Endothelial cell of umbilical vein (primary cell): ENCODE results near the gene TAMALIN. TPM values are rescaled to one million over a fixed set of nuclear protein-coding genes. Genes with fewer than 3 reads are reported as not detected.
A peak's percentile ranks its signal among the peaks of the same experiment; 100 is the strongest.

ENCODE experiments used
- BruUV-seq: library from RNA; stranded (reverse); fragments of 400-500 nt; replicated peaks from 2 replicates; lab custom pipeline; 2021; lab: Mats Ljungman, UMichigan
- CTCF ChIA-PET: fragments of 300-600, 350-600 bp; sonication (Branson Sonifier 250); formaldehyde crosslinking; loops from one replicate; lab custom pipeline; 2021; ENCODE audit warnings: antibody characterized with exemption, inconsistent platforms; lab: Charles Lee
- POLR2A ChIA-PET: fragments of 300-600, 350-600 bp; sonication (Branson Sonifier 250); formaldehyde crosslinking; loops from one replicate; lab custom pipeline; 2021; ENCODE audit warnings: antibody characterized with exemption, inconsistent platforms; lab: Charles Lee
- DNase-seq: peaks from one replicate; pipeline ENCODE4 v3.0.0-alpha.2; 2011; ENCODE audit warnings: low read depth, low spot score
- FAIRE-seq: peaks from 2 replicates; lab custom pipeline; 2011; peaks lifted over from hg19 to GRCh38; lab: Jason Lieb, UNC
- H2AFZ ChIP-seq: 2 replicates; pipeline ENCODE4 v1.6.0; 2012; ENCODE audit warnings: low read depth, low read length, control low read depth, inconsistent platforms
- H3K27ac ChIP-seq: 2 replicates; pipeline ENCODE4 v1.5.1; 2011; ENCODE audit warnings: low read depth, mild to moderate bottlenecking, control low read depth, low read length, moderate library complexity; ENCODE audit not compliant: insufficient read depth
- H3K27me3 ChIP-seq, 2 experiments: 2 replicates each; pipeline versions ENCODE4 v1.6.0 to v1.6.1; 2011; ENCODE audit warnings: low read length in 2 of 2, mixed read lengths in 1 of 2; ENCODE audit not compliant: control insufficient read depth in 2 of 2, insufficient read depth in 2 of 2
- H3K36me3 ChIP-seq, 2 experiments: 2 replicates in 1 of 2; 3 replicates in 1 of 2; pipeline ENCODE4 v1.5.1; 2011; ENCODE audit warnings: low read length in 2 of 2, mild to moderate bottlenecking in 1 of 2, moderate library complexity in 1 of 2; ENCODE audit not compliant: control insufficient read depth in 2 of 2, insufficient read depth in 2 of 2; ENCODE audit errors: extremely low read depth in 1 of 2
- H3K4me1 ChIP-seq: 3 replicates; pipeline ENCODE4 v1.5.1; 2011; ENCODE audit warnings: mild to moderate bottlenecking, low read length; ENCODE audit not compliant: control insufficient read depth, insufficient read depth; ENCODE audit errors: extremely low read depth
- H3K4me2 ChIP-seq: 2 replicates; pipeline ENCODE4 v1.6.1; 2011; ENCODE audit warnings: low read length, control low read depth, mixed read lengths; ENCODE audit not compliant: insufficient read depth
- H3K4me3 ChIP-seq, 3 experiments: fragments of 200-600 bp in 1 of 3; sonication (generic), shearing (Covaris generic) in 1 of 3; replicated peaks in 1 of 3; 2 replicates each; pipeline ENCODE4 v1.5.1; 2011 to 2016; ENCODE audit warnings: control low read depth in 3 of 3, low read length in 3 of 3, mild to moderate bottlenecking in 2 of 3, inconsistent platforms in 1 of 3, low read depth in 1 of 3, moderate library complexity in 1 of 3; ENCODE audit not compliant: insufficient read depth in 1 of 3
- H3K79me2 ChIP-seq: 2 replicates; pipeline ENCODE4 v1.6.0; 2012; ENCODE audit warnings: low read length, inconsistent platforms; ENCODE audit not compliant: control insufficient read depth, insufficient read depth
- H3K9ac ChIP-seq: replicated peaks from 2 replicates; pipeline ENCODE3; 2011; ENCODE audit warnings: low read length, control low read depth; ENCODE audit not compliant: insufficient read depth; ENCODE audit errors: extremely low read depth
- H3K9me1 ChIP-seq: replicated peaks from 3 replicates; pipeline ENCODE4 v1.6.0; 2011; ENCODE audit warnings: mild to moderate bottlenecking, low read length; ENCODE audit not compliant: control insufficient read depth, insufficient read depth; ENCODE audit errors: extremely low read depth
- H3K9me3 ChIP-seq: replicated peaks from 2 replicates; pipeline ENCODE4 v1.5.1; 2012; ENCODE audit warnings: low read length, inconsistent platforms; ENCODE audit not compliant: control insufficient read depth, insufficient read depth
- H4K20me1 ChIP-seq: replicated peaks from 2 replicates; pipeline ENCODE3; 2011; ENCODE audit warnings: mild to moderate bottlenecking, low read length; ENCODE audit not compliant: control insufficient read depth, insufficient read depth; ENCODE audit errors: extremely low read depth
- EZH2 ChIP-seq: IDR thresholded peaks from 2 replicates; pipeline ENCODE4 v1.6.1; 2012; ENCODE audit warnings: borderline replicate concordance, low read depth, mild to moderate bottlenecking, moderate library complexity, low read length, inconsistent platforms; ENCODE audit not compliant: severe bottlenecking
- FOS ChIP-seq: IDR thresholded peaks from 2 replicates; pipeline ENCODE4 v1.6.1; 2011; ENCODE audit warnings: mild to moderate bottlenecking, low read length, moderate library complexity, borderline replicate concordance; ENCODE audit not compliant: insufficient read depth
- GATA2 ChIP-seq: IDR thresholded peaks from 2 replicates; pipeline ENCODE4 v1.7.0; 2011; ENCODE audit warnings: low read depth, mild to moderate bottlenecking, moderate library complexity, mixed read lengths, low read length; ENCODE audit not compliant: insufficient read length, insufficient read depth
- JUN ChIP-seq: IDR thresholded peaks from 2 replicates; pipeline ENCODE4 v1.6.1; 2011; ENCODE audit warnings: borderline replicate concordance, low read depth; ENCODE audit not compliant: insufficient read length, insufficient read depth
- MYC ChIP-seq: IDR thresholded peaks from one replicate; pipeline ENCODE4 v1.6.1; 2011; ENCODE audit warnings: mild to moderate bottlenecking, low read depth, low read length
- POLR2A ChIP-seq: IDR thresholded peaks from 2 replicates; pipeline ENCODE4 v1.6.1; 2012; ENCODE audit warnings: low read depth, mild to moderate bottlenecking, control low read depth, low read length
- POLR2AphosphoS5 ChIP-seq: IDR thresholded peaks from 2 replicates; pipeline ENCODE4 v1.6.1; 2012; ENCODE audit warnings: low read depth, mild to moderate bottlenecking, control low read depth, low read length, moderate library complexity; ENCODE audit not compliant: insufficient read depth
- dilution Hi-C: fragments of 300-500 bp; cut with MboI; formaldehyde crosslinking; loops from one replicate; pipeline ENCODE4 v1.15.0; 2019; ENCODE audit warnings: low sequenced_read_pairs; ENCODE audit not compliant: extremely low pct_ligation_motif_present
- intact Hi-C: fragments of 100-400 bp; cut with micrococcal nuclease; formaldehyde crosslinking; loops from one replicate; pipeline ENCODE4 v1.10.0; 2022
- polyA plus RNA-seq, 4 experiments: library from polyadenylated mRNA; depleted of rRNA in 3 of 4; stranded (reverse) in 3 of 4; unstranded in 1 of 4; fragments of >200 nt; gene quantifications; 2 replicates each; pipeline versions ENCODE4 v1.2.1 to v1.2.3, GENCODE V29; 2011 to 2012; ENCODE audit warnings: missing spikeins in 1 of 4
- total RNA-seq: library from RNA; stranded (reverse); gene quantifications from 2 replicates; pipeline ENCODE4 v1.2.3, GENCODE V29; 2021
- TF ChIP-seq, protein P1 (sequence below): IDR thresholded peaks from 2 replicates; pipeline ENCODE4 v1.6.1; 2011; ENCODE audit not compliant: insufficient read depth, insufficient read length
- TF ChIP-seq, protein P2 (sequence below), 2 donors: IDR thresholded peaks; 1 replicate in 1 of 2; 2 replicates in 1 of 2; pipeline ENCODE4 v1.5.1; 2011; ENCODE audit warnings: low read length in 2 of 2, mild to moderate bottlenecking in 2 of 2, moderate library complexity in 2 of 2, control low read depth in 1 of 2, inconsistent platforms in 1 of 2, low read depth in 1 of 2; ENCODE audit not compliant: insufficient read depth in 1 of 2; ENCODE audit errors: extremely low read depth in 1 of 2

Gene TAMALIN
- total and polyA plus RNA-seq, 2 donors (not counting 3 experiments of a cell fraction or from before 2014, with no cell fraction given) = 53.3 to 87.5 TPM

DNA sequence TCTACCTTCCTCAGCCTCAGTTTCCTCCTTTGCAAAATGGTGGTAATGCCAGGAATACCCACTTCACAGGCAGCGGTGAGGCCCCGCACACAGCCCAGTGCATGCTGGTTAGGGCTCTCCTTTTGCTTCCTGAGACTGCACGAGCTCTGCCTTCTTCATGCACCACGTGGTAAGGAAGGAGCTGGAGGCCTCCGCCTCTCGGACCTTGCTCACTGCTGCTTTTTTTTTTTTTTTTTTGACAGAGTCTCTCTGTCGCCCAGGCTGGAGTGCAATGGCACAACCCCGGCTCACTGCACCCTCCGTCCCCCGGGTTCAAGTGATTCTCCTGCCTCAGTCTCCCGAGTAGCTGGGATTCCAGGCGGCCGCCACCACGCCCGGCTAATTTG is 18.1 kb downstream of the TAMALIN start:
- DNase-seq (peak; percentile 64), FAIRE-seq (peak; percentile 96)
- ChIA-PET CTCF (interaction anchor here (0.6 to 13.1 kb wide), 46 partner anchors 8 to 855 kb away, joined by 3 to 946 read pairs (median 6); partner anchors contain the start of genes ACVR1B, ATG101, NR4A1 and SMIM41), POLR2A (interaction anchor here (0.7 to 12.4 kb wide), 7 partner anchors 19 to 123 kb away, joined by 3 to 221 read pairs (median 3); partner anchors contain the start of gene TAMALIN)
- BruUV-seq = no TSS peak
- peak overlapping the region; percentile 92 for H3K4me2 ChIP-seq
- no peaks in the 10 kb centered on the region for H3K9me1 ChIP-seq
- no peak overlapping the region for H2AFZ ChIP-seq
- no peak for TF ChIP-seq GATA2
- TF ChIP-seq, protein P1, sequence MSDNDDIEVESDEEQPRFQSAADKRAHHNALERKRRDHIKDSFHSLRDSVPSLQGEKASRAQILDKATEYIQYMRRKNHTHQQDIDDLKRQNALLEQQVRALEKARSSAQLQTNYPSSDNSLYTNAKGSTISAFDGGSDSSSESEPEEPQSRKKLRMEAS = peak; percentile 91
- TF ChIP-seq EZH2 = no peak
- TF ChIP-seq, protein P2, sequence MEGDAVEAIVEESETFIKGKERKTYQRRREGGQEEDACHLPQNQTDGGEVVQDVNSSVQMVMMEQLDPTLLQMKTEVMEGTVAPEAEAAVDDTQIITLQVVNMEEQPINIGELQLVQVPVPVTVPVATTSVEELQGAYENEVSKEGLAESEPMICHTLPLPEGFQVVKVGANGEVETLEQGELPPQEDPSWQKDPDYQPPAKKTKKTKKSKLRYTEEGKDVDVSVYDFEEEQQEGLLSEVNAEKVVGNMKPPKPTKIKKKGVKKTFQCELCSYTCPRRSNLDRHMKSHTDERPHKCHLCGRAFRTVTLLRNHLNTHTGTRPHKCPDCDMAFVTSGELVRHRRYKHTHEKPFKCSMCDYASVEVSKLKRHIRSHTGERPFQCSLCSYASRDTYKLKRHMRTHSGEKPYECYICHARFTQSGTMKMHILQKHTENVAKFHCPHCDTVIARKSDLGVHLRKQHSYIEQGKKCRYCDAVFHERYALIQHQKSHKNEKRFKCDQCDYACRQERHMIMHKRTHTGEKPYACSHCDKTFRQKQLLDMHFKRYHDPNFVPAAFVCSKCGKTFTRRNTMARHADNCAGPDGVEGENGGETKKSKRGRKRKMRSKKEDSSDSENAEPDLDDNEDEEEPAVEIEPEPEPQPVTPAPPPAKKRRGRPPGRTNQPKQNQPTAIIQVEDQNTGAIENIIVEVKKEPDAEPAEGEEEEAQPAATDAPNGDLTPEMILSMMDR (IDR thresholded peaks at IDR 0.05; ENCODE audit: extremely low read depth in 1 of 2, insufficient read depth in 1 of 2, low read depth in 1 of 2, low read length in 2 of 2) = no peak
- TF ChIP-seq POLR2A = peak; percentile 76
- peak; percentile 60 for TF ChIP-seq MYC
- TF ChIP-seq FOS = no peak
- peak; percentile 59 for TF ChIP-seq POLR2AphosphoS5
- TF ChIP-seq JUN = no peak
- intact Hi-C loops (loop anchor here (1.0 kb wide), 4 partner anchors 26 to 95 kb away; partner anchors contain the start of genes ATG101 and NR4A1), dilution Hi-C loops (no loop called here)
- H3K4me1 ChIP-seq = peaks cover 31% of the 10 kb centered on the region
- H3K36me3 ChIP-seq = no peaks in the 10 kb centered on the region
- H3K4me3 ChIP-seq = peak overlapping the region in 1 of 3 experiments; percentile 69
- H3K9me3 ChIP-seq = no peaks in the 10 kb centered on the region
- H3K27ac ChIP-seq = peak overlapping the region; percentile 94
- H4K20me1 ChIP-seq = no peaks in the 10 kb centered on the region
- no peaks in the 10 kb centered on the region for H3K79me2 ChIP-seq
- H3K27me3 ChIP-seq = no peaks in the 10 kb centered on the region
- H3K9ac ChIP-seq = peak overlapping the region; percentile 87
